Suppressor macrophage treated with lipopolysaccharide for 1 hour (primary cell): ENCODE data around the gene IFITM10.

Source experiments
- DNase-seq, 3 donors: peaks; one replicate each; pipeline ENCODE4 v3.0.0-alpha.2; 2020 to 2022

IFITM10 gene

DNA sequence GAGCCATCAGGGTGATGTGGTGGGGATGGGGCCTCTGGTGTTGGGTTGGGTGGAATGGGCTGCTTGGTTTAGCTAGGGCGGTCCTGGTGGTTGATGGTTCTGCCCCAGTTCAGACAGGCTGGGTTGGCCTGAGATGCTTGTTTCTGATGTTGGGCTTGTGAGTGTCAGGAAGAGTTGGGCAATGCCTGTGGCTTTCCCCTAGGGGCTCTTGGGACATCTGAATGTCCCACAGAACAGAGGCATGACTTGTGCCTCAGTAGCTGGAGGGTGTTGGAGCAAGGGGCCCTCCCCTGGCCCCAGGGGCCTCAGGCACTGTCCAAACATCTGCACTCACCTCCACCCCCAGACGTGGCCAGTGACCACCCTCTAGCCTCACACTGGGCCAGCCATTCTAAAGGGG is 27.3 kb upstream of the IFITM10 start:
- DNase-seq: peak; percentile 79 to 82 (median 81)

GRCh38 chr11:1776944-1777715 is 26.7 kb upstream of the IFITM10 start:
- DNase-seq: no peak

GRCh38 chr11:1776331-1776851 is 26.0 kb upstream of the IFITM10 start:
- no peak for DNase-seq

DNA sequence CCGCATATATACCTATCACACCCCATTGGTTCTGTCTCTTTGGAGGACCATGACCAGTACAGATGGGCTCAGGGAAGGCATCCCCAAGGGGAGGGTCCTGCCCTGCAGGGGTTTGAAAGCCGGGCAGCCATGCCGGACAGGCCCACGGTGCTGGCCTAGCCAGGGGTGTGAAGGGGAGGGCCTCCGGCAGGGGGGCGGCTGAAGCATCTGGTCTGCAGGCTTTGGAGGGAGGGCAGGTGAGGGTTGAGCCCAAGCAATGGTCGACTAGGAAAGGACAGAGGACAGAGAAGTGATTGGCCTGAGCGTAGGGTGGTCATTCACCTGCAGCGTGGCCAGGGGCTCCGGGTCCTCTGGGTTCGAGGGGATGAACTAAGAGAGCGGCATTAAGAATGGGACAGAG is 24.5 kb upstream of the IFITM10 start:
- DNase-seq: no peak

DNA sequence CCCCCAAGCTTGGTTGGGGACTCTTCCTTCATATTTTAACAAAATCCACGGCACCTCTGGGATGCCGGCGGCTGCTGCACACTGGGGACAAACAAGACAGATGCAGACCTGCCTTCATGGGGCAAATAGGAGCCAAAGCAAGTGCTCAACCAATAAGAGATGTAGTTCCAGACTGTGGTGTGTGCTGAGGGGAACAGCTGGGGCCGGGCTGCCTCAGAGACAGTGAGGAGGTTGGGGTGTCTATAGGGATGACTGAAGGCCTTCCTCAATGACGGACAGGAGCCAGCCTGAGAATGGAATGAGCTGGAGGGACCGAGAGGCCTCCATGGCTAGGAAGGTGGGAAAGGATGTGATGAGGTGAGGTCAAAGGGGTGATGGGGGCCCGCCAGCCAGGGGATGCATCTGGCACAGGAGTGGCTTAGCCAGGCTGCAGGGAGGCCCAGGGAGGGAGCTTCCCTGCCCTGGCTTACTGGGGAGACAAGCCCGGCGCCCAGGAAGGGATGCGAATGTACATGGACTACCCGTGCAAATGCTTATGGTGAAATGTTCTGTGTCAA is 23.7 kb upstream of the IFITM10 start:
- DNase-seq: no peak

- no peak for DNase-seq
Observed at GRCh38 chr11:1773131-1773993, 23.0 kb upstream of the IFITM10 start.

GRCh38 chr11:1772270-1773130 is 22.1 kb upstream of the IFITM10 start:
- peak; percentile 88 to 90 (median 90) for DNase-seq

DNA sequence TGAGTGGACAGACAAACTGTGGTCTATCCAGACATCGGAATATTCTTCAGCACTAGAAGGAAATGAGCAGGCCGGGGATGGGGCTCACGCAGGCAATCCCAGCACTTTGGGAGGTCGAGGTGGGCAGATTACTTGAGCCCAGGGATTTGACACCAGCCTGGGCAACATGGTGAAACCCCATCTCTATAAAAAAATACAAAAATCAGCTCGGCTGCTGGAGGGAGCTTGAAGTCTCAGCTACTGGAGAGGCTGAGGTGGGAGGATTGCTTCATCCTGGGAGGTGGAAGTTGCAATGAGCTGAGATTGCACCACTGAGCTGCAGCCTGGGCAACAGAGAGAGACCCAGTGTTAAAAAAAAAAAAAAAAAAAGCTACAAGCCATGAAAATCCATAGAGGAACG is 21.3 kb upstream of the IFITM10 start:
- DNase-seq: peak; percentile 84 to 85 (median 84)

DNA sequence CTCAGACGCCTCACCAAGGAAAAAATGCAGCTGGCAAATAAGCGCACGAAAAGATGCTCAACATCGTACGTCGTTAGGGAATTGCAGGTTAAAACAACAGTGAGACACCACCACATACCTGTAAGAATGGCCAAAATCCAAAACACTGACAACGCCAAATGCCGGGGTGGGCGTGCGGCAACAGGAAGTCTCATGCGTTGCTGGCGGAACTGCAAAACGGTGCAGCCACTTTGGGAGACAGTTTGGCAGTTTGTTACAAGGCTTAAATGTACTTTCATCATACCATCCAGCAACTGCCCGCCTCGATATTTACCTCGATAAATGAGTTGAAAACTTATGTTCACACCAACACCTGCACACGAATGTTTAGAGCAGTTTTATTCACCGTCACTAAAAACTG is 20.9 kb upstream of the IFITM10 start:
- DNase-seq: no peak

- DNase-seq: no peak
Observed at GRCh38 chr11:1770528-1770927, 20.1 kb upstream of the IFITM10 start.

- DNase-seq: no peak
Observed at GRCh38 chr11:1770061-1770460, 19.7 kb upstream of the IFITM10 start.

DNA sequence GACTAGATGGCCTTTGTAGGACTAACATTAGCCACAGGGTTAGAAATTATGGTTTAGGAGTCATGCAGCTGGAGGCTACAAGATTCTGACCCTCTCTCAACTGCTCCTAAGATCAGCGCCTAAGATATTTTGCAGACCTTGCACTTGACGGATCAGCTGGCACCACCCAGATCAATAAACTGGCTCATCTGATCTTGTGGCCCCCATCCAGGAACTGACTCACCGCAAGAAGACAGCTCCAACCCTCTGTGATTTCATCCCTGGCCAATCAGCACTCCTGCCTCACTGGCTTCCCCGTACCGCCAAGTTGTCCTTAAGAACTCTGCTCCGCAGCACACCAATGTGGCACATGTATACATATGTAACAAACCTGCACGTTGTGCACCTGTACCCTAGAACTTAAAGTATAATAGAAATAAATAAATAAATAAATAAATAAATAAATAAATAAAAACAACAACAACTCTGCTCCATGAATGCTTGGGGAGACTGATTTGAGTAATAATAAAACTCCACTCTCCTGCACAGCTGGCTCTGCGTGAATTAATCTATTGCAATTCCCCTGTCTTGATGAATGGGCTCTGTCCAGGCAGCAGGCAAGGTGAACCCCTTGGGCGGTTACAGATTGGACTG is 19.0 kb upstream of the IFITM10 start:
- DNase-seq: peak in 1 of 3 donors; percentile 38

- DNase-seq: no peak
Observed at GRCh38 chr11:1768141-1768469, 17.7 kb upstream of the IFITM10 start.

GRCh38 chr11:1767399-1768140 is 17.2 kb upstream of the IFITM10 start:
- no peak for DNase-seq

DNA sequence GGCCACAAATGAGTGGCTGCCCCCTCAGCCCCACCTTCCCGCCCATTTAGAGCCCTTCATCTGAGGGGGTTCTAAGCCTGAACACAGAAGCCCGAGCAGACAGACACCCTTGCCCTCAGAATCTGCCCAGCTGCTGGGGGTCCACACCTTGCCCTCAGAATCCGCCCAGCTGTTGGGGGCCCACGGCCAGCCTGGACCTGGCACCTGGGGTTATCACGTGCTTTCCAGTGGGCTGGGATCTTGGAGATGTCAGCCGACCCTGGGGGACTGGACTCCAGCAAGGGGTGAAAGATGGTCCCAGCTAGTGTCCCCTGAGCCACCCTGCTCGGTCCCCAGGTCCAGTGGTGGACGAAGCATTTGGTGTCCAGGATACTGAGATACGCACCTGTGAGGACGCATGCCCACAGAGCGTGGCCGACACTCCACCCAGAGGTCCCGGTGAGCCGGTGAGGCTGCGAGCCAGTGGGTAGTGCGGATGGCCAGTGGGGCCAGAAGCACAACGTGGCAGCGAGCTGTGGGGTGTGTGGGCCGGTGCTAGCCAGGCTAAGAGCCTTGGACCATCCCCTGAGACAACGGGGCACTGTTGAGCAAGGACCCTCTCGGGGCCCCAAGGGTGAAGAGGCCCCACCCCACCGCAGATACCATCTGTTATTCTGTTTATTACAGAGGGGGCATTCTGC is 16.5 kb upstream of the IFITM10 start:
- DNase-seq: no peak

GRCh38 chr11:1765871-1766718 is 15.7 kb upstream of the IFITM10 start:
- no peak for DNase-seq

GRCh38 chr11:1763796-1764661 is 13.6 kb upstream of the IFITM10 start, which contains the start of gene CTSD:
TSS of gene CTSD (minus strand) at chr11:1763927. CDS start at chr11:1763859, 68 bp downstream.
- DNase-seq: peak; percentile 90 to 98 (median 97)

DNA sequence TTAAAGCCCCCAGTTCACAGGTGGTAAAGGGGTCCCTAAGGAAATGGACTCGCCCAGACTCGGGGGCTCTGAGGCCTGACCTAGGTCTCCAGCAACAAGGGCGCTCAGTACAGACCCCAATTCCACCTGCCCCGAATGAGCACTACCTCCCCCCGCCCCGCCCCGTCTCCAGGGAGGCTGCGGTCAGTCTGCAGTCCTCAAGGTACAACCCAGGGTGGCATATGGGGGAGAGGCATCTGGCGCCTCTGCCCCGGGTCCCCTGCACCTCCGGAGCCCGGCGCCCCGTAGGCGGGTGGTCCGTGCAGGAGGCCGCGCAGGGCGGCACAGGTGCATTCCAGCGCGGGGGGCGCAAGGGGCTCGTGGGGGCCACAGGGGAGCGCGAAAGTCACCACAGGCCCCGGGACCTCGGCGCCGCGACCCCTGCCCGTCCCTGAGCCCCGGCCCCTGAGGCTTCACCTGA is 13.0 kb upstream of the IFITM10 start:
- DNase-seq: no peak
